Activated CD4-positive, CD25-positive, alpha-beta regulatory T cell treated with anti-CD3 and anti-CD28 coated beads, Interleukin-2, amount 50 U/mL, for 24 hours (primary cell): ENCODE data around the gene CACNG5.
"Not testable (repeated sequence)": the region's sequence is repeated elsewhere in the genome, so short reads cannot be mapped to it uniquely, and the experiment has no call there.

Source experiments
- ATAC-seq, 2 donors: fragments of 150-1000 bp; cut with Tn5 transposase; one replicate each; pipeline ENCODE4 v1.10.0; 2021; ENCODE audit warnings: mild to moderate bottlenecking in 1 of 2, moderate library complexity in 1 of 2

CACNG5 gene

DNA sequence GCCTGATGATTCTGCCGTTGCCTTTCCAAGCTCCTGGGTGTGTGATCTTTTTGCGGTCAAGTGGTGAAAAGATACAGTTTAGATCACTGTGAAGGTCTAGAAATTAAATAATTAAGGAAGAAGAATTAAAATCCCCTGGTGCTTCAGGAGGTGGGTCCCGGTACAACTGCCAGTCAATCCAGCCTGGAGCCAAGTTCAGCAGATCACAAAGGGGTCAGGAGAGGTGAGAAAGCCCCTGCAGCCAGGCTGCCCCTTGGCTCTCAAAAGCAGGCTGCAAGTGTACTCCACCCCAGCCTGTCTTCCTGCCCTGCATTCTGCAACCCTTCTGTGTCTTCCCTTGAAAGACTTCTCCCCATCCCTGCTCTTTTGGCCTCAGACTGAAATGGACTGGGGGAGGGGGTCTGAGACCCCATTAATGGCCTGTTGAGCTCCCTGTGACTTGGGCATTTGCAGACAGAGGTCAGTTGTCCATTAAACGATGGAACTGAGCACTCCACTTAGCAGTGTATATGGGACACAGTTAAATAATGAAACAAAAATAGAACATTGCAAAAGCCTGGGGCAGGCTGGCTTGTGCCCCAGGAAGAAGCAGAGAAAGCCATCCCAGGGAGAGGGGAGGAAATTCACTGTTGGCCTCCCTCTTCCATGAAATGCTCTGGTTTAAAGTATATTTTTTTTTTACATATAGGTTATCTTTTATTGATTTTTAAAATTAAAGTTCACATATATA lies 15.1 kb downstream of the CACNG5 start:
- no peak for ATAC-seq

DNA sequence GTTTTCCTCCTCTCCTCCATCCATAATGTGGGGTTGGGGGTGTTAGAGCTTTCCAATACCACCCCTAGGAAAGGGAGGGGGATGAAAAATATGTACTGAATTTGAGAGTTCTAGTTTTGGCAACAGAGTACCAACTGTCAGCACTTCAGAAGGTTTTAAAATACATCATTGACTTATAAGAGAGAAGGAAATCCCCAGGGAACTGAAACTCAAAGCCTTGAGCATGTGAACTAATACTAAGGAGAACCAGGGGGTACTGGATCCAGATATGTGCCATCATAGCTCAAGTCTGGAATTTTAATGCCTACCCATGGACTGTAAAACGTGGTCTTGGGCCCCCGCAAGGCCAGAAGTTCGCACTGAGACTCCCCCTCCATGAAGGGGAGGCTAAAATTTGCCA lies 15.8 kb downstream of the CACNG5 start:
- no peak for ATAC-seq

GRCh38 chr17:66855204-66855603 lies 20.3 kb downstream of the CACNG5 start:
- no peak for ATAC-seq

DNA sequence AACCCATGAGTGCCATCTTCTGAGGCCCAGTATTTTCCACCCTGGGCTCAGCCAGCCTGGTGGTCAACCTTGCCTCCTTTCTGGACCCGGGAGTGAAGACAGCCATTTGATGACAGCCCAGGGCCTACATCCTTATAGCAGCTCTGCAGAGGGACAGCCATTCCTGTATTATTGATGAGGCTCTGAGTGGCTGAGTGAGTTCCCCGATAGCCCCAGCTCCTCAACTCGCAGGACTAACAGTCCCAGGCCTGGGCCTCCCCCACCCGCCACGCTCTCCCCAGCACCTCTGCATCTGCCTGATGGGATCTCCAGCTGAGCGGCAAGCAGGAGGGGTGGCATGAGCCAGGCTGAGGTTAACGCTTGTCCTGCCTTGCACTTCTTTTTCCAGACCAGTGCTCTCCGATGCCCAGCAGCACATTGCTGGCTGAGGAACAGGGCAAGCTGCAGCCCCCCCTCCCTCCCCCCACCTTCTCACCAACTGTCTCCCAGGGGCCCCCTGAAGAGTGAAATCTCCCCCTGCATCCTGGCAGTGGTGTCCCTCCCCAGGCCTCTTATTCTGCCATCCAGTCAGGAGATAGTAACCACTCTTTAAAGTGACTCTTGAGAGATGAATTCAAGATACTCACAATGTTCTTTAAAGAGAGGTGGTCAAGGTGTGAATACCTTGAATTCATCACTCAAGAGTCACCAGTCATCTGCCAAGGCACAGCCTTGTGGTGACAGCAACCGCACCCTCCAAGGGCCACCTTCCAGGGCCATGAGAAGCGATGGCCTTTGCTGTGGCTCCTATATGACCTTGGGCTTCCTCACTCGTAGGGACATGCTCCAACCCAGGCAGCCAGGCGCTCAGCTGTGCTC lies 23.5 kb downstream of the CACNG5 start:
- no peak for ATAC-seq

GRCh38 chr17:66859353-66859752 lies 24.4 kb downstream of the CACNG5 start:
- no peak for ATAC-seq

DNA sequence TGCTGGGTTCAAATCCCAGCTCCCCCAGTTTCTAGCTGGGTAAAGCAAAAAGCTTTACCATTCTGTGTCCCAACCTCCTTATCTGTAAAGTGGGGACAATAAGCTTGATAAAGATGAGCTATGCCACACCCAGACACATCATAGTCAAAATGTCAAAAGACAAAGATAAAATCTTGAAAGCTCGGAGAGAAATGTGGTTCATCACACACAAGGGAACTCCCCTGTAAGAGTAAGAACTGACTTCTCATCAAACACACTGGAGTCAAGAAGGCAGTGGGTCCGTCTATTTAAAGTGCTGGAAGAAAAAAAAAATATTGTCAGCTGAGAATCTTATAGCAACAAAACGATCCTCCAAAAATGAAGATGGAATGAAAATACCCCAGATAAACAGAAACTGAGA lies 25.3 kb downstream of the CACNG5 start:
- ATAC-seq, result peak in 1 of 2 donors; percentile 33

DNA sequence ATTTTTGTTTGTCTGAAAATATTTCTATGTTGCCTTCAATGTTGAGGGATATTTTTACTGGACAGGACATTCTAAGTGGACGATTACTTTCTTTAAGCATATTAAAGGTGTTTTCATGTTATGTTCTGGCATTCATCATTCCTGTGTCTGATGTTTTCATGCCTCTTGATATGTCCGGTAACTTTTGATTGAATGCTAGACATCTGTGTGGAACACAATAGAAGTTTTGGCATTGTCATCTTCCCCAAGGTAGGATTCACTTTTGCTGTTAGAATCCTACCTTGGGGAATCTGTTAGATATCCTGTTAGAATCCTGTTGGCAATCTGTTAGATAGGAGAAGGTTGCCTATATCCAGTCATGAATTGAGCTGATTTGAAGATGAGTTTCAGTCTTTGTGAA lies 28.9 kb downstream of the CACNG5 start:
- no peak for ATAC-seq

- no peak for ATAC-seq
These were observed 30.2 kb downstream of the CACNG5 start for GRCh38 chr17:66865151-66865550.

GRCh38 chr17:66873962-66874361 lies 39.0 kb downstream of the CACNG5 start:
- no peak for ATAC-seq

- no peak for ATAC-seq
These were observed 50.0 kb downstream of the CACNG5 start for GRCh38 chr17:66884931-66885330.

DNA sequence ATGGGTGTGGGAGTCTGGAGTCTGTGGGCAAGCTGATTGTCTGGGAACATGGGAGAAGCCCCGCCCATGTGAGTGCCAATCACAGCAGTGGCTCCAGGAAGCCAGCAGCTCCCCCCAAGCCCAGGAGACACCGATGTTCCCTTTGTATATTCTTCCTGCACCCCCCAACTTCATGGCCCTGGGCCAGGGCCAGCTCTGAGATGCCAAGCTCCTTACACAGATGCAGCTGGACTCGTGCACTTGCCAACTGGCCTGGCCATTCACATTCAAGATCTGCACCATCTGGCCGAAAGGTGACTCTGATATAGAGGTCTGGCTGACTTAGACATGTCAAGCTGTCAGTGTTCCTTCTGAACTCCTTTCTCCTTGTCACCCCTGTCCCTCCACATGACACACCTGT lies 50.5 kb downstream of the CACNG5 start:
- no peak for ATAC-seq

DNA sequence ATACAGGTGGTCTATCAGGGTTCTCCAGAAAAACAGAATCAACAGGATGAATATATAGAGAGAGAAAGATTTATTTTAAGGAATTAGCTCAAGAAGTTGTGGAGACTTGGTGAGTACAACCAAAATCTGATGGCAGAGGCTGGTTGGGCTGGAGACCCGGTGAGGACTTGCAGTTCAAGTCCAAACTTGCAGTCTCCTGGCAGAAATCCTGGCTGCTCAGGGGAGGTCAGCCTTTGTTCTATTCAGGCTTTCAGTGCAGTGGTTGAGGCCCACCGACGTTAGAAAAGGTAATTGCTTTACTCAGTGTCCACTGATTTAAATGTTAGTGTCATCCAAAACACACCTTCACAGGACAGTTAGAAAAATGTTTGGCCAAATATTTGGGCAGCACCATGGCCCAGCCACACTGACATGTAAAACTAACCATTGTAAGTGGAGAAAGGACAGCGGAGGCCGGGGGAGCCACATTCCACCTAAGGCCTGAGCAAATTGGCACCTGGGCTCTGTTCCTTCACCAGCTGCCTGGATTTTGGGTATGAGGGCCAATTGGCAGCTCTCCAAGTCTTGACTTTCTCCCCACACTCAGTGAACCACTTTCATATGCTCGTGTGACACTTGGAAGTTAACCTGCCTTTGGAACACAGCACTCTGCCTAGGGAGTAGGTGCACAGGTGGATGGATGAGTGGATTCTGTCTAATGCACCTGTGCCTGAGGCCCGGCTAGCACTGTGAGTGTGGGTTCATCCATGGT lies 54.7 kb downstream of the CACNG5 start:
- no peak for ATAC-seq

GRCh38 chr17:66892246-66892645 lies 57.3 kb downstream of the CACNG5 start:
- no peak for ATAC-seq

- ATAC-seq, result no peak
These were observed 58.5 kb downstream of the CACNG5 start for GRCh38 chr17:66893382-66893781.

DNA sequence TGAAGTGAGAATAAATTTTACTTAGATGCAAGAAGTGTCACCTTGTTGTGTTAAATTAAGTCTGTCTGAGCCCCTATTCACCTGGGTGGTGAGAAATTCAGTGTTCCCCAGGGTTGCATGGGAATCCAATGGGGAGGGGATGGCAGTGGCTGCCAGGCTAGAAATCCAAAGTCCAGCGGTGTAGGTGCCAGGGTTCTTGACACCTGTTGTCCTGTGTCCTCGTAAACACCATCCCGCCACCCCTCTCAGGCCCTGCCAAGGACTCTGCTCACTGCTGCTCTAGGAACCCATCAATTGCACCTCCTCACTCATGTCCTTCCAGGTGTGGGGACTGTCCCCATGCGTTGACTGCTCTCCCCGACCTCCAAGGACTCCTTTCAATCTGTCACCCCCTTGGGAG lies 58.9 kb downstream of the CACNG5 start:
- no peak for ATAC-seq

GRCh38 chr17:66897141-66897540 lies 62.2 kb downstream of the CACNG5 start:
- no peak for ATAC-seq

DNA sequence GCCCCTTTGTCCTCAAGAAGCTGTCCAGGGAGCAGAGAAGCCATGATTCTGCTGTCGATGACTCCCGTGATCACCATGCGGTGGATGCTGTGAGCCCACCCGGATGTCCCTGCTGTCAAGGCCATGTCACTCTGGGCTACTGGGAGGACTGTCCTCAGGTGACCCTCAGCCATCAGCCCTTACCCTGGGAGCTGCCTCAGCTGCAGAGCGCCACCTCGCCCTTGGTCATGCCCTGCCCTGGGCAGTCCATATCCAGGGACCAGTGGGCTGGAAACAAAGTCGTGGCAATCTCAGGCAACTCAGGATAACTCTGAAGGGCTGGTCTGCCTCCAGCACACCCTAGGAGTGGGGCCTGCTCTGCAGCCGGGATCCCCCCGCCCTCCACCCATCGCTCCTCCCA lies 63.6 kb downstream of the CACNG5 start:
- no peak for ATAC-seq

DNA sequence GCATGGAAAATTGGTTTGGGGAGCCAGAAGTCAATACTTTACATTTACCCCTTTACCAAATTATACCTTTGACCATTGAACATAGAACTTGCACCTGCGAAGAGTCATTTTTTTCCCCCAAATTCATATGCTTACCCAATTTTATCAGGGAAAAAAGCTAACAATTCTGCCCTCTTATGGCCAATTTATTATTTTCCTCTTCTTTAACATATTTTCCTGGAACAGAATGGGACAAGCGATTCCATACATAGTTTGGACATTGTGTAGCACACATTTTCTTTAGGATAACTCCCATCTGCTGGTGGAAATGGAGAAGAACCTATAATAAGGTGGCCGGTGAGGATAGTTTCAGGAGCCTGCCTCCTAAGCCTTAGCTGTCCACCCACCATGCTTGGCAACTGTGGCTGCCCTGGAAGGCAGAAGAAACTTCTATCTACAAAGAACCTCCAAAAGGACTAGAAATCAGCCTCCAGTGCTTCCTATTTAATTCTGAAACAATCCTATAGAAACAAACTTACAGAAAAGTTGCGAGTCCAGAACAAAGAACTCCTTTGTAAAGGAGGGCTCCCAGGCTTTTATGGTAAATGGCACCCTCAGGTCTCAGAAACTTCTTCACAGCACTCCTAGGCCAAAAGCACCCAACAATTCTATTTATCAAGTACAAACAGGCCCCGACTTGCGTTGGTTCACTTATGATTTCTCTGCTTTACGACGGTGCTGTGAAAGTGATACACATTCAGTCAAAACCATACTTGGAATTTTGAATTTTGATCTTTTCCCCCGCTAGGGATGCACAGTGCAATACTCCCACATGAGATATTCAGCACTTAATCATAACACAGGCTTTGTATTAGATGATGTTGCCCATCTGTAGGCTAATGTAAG lies 65.5 kb downstream of the CACNG5 start:
- ATAC-seq, result no peak

DNA sequence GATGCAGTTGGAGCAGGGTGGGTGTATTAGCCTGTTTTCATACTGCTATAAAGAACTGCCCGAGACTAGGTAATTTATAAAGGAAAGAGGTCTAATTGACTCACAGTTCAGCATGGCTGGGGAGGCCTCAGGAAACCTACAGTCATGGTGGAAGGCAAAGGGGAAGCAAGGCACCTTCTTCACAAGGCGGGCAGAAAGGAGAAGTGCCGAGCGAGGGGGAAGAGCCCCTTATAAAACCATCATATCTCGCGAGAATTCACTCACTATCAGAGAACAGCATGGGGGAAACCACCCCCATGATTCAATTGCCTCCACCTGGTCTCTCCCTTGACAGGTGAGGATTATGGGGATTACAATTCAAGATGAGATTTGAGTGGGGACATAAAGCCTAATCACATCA lies 68.4 kb downstream of the CACNG5 start:
- ATAC-seq, result not testable (repeated sequence)

DNA sequence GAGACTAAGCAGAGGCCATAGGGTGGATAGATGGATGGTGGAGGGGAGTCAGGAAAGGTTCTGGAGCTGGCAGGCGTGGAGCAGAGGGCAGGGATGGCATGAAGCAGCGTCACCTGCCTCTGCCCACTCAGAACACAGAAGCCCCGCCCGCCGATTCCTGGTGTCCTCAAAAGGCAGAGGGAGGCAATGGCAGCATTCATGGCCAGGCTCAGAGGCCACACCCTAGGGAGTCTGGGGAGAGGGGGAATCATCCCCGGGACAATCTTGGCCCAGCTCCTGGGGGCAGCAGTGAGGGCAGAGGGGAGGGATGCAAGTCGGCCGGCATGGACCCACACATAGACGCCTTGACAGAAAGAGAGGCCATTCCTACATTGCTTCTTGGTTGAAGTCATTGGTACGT lies 68.9 kb downstream of the CACNG5 start:
- ATAC-seq, result no peak

DNA sequence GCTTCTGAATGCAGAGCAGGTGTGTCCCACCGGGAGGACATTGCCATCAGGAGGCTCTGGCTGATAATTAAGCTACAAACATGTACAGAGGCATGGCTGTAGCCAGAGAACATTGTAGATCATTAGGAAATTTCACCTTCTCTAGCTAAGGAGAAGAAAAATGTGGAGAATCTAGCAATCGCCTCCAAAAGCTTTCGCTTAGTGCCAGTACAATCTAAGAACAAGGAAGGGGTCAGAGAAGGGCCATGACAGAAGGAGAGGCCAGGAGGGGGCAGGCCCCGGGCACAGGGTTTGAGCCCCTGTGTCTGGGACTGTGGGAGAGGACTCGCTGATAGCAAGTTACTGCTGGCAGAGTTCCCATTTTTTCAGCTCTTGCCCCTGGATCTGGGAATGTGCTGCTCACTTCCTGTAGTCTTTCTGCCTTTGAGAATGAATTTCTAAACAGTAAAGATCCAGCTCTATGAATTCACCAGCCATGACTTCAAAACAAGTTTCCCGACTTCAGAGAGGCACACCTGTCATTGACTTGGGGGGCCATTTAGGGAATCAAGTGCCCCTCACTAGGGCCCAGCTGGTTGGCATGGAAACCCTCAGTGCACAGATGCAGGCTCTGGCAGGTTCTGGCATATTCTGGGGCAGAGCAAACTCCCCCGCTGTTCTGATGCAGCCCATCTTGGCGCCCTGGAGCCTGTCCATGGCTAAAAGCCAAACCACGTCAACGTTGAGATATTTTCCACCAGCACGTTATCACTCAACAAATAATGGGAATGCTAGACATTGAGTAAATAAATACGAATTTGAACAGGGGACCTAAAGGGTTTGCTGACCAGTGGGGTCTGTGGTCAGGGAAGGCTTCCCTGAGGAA lies 70.1 kb downstream of the CACNG5 start:
- no peak for ATAC-seq
